HepG2 (cell line): ENCODE results near the gene ZNF865. TPM values are rescaled to one million over a fixed set of nuclear protein-coding genes. Genes with fewer than 3 reads are reported as not detected.

Source experiments
- CEBPG ChIP-seq: IDR thresholded peaks from 2 replicates; pipeline ENCODE4 v1.6.1; 2016
- CSRNP1 ChIP-seq: sonication (generic); formaldehyde crosslinking; IDR thresholded peaks from 2 replicates; pipeline ENCODE4 v1.8.1; 2023; ENCODE audit warnings: mild to moderate bottlenecking, missing genetic modification reagents
- GATAD2A ChIP-seq: IDR thresholded peaks from 2 replicates; pipeline ENCODE4 v1.6.1; 2016
- HNRNPUL1 ChIP-seq: fragments of 200-400 bp; formaldehyde crosslinking; IDR thresholded peaks from 2 replicates; pipeline ENCODE4 v1.6.1; 2017; ENCODE audit warnings: low read depth, mild to moderate bottlenecking, low read length, moderate library complexity
- KDM5A ChIP-seq: fragments of 200-600 bp; sonication (generic); IDR thresholded peaks from 2 replicates; pipeline ENCODE4 v1.7.0; 2018; ENCODE audit warnings: antibody characterized with exemption, mild to moderate bottlenecking, low read length, borderline replicate concordance
- KDM5B ChIP-seq: sonication (generic); formaldehyde crosslinking; IDR thresholded peaks from 2 replicates; pipeline ENCODE4 v1.4.0; 2020; ENCODE audit warnings: missing genetic modification reagents, mild to moderate bottlenecking, borderline replicate concordance
- KMT2A ChIP-seq: sonication (generic); formaldehyde crosslinking; IDR thresholded peaks from 2 replicates; pipeline ENCODE4 v1.4.0; 2020; ENCODE audit warnings: missing genetic modification reagents
- KMT2B ChIP-seq: IDR thresholded peaks from 2 replicates; pipeline ENCODE4 v1.6.1; 2016; ENCODE audit warnings: missing genetic modification reagents, missing compliant biosample characterization
- MIER3 ChIP-seq: IDR thresholded peaks from 2 replicates; pipeline ENCODE4 v1.6.1; 2016; ENCODE audit warnings: missing compliant biosample characterization, borderline replicate concordance
- MTA1 ChIP-seq: sonication (generic); formaldehyde crosslinking; IDR thresholded peaks from 2 replicates; pipeline ENCODE4 v1.4.0; 2020; ENCODE audit warnings: missing genetic modification reagents, mild to moderate bottlenecking, borderline replicate concordance
- NCOR1 ChIP-seq: fragments of 200-600 bp; sonication (generic); IDR thresholded peaks from 2 replicates; pipeline ENCODE4 v1.7.0; 2017; ENCODE audit warnings: antibody characterized with exemption, low read length, borderline replicate concordance
- PRDM10 ChIP-seq: sonication (generic); formaldehyde crosslinking; IDR thresholded peaks from 2 replicates; pipeline ENCODE4 v1.4.0; 2020; ENCODE audit warnings: low read depth, missing genetic modification reagents
- RBFOX2 ChIP-seq: fragments of 200-400 bp; formaldehyde crosslinking; IDR thresholded peaks from 2 replicates; pipeline ENCODE4 v1.6.1; 2017; ENCODE audit warnings: low read depth, mild to moderate bottlenecking, low read length
- SCMH1 ChIP-seq: sonication (generic); formaldehyde crosslinking; IDR thresholded peaks from 2 replicates; pipeline ENCODE4 v1.9.0; 2021; ENCODE audit warnings: missing genetic modification reagents, mild to moderate bottlenecking, borderline replicate concordance
- ZBTB14 ChIP-seq: sonication (generic); formaldehyde crosslinking; IDR thresholded peaks from 2 replicates; pipeline ENCODE4 v1.4.0; 2020; ENCODE audit warnings: missing genetic modification reagents
- ZBTB7B ChIP-seq: sonication (generic); formaldehyde crosslinking; IDR thresholded peaks from 2 replicates; pipeline ENCODE4 v1.4.0; 2020; ENCODE audit warnings: missing genetic modification reagents
- ZFX ChIP-seq: sonication (generic); formaldehyde crosslinking; IDR thresholded peaks from 2 replicates; pipeline ENCODE4 v1.4.0; 2020; ENCODE audit warnings: mild to moderate bottlenecking, low read depth, missing genetic modification reagents, moderate library complexity
- ZNF329 ChIP-seq: sonication (generic); formaldehyde crosslinking; IDR thresholded peaks from 2 replicates; pipeline ENCODE4 v1.9.0; 2021; ENCODE audit warnings: low read depth, mild to moderate bottlenecking, missing genetic modification reagents
- ZNF414 ChIP-seq: sonication (generic); formaldehyde crosslinking; IDR thresholded peaks from 2 replicates; pipeline ENCODE4 v1.5.0; 2020; ENCODE audit warnings: missing genetic modification reagents
- polyA plus RNA-seq, 8 experiments: library from polyadenylated mRNA; depleted of rRNA in 3 of 8; stranded (reverse) in 7 of 8; unstranded in 1 of 8; fragments of >200 nt; fragmentation: Illumina TruSeq in 4 of 8; extraction: Trizol in 4 of 8; gene quantifications; 2 replicates each; pipeline versions ENCODE4 v1.2.1 to v1.2.3, GENCODE V29; 2011 to 2016; ENCODE audit warnings: low read depth in 4 of 8, missing spikeins in 1 of 8, mixed read lengths in 1 of 8; ENCODE audit not compliant: insufficient read depth in 1 of 8
- total RNA-seq, 5 experiments: library from RNA; depleted of rRNA; stranded (reverse); fragments of >200 nt; fragmentation: Illumina TruSeq; extraction: Trizol; gene quantifications; 2 replicates each; pipeline ENCODE4 v1.2.3, GENCODE V29; 2016; ENCODE audit warnings: low read depth in 1 of 5

ZNF865 gene
- total and polyA plus RNA-seq, 2 of the 13 experiments (the other 11 are each of a cell fraction or from before 2014, with no cell fraction given), result 0.93 to 1.0 TPM

GRCh38 chr19:55647732-55648584 is 42.5 kb downstream of the ZNF865 start, which contains the start of gene CCDC106 (continued):
- TF ChIP-seq PRDM10 (CRISPR knock-in tag) (no peak), ZNF414 (CRISPR knock-in tag) (no peak), KMT2A (CRISPR knock-in tag) (0 out of 2 replicates have a peak, but pooled peaks have one; percentile 48), ZNF329 (CRISPR knock-in tag) (peak; percentile 57; the same call in 1 of the 2 replicates), KDM5A (peak; percentile 69; the same call in 1 of the 2 replicates), MIER3 (0 out of 2 replicates have a peak, but pooled peaks have one; percentile 34), ZBTB7B (CRISPR knock-in tag) (peak; percentile 42; the same call in 1 of the 2 replicates), GATAD2A (CRISPR knock-in tag) (peak; percentile 11; the same call in 1 of the 2 replicates), KMT2B (0 out of 2 replicates have a peak, but pooled peaks have one; percentile 36), ZBTB14 (CRISPR knock-in tag) (0 out of 2 replicates have a peak, but pooled peaks have one; percentile 10), KDM5B (CRISPR knock-in tag) (peak; percentile 73; the same call in 1 of the 2 replicates), NCOR1 (no peak), MTA1 (peak; percentile 90; the same call in 1 of the 2 replicates), CSRNP1 (CRISPR knock-in tag) (peak; percentile 45; the same call in 1 of the 2 replicates), ZFX (CRISPR knock-in tag) (peak; percentile 64; the same call in 1 of the 2 replicates), RBFOX2 (peak; percentile 76), CEBPG (CRISPR knock-in tag) (no peak), SCMH1 (CRISPR knock-in tag) (no peak), HNRNPUL1 (no peak)
